COLO668 (cell line): ENCODE measurements around the gene CLIP2.

ENCODE experiments used
- DNase-seq: peaks from one replicate; lab custom pipeline; 2025; ENCODE audit not compliant: unreplicated experiment; lab: John Stamatoyannopoulos, UW

The CLIP2 gene

GRCh38 chr7:74269757-74270277 is 19.4 kb upstream of the CLIP2 start:
- peak; percentile 96 for DNase-seq

DNA sequence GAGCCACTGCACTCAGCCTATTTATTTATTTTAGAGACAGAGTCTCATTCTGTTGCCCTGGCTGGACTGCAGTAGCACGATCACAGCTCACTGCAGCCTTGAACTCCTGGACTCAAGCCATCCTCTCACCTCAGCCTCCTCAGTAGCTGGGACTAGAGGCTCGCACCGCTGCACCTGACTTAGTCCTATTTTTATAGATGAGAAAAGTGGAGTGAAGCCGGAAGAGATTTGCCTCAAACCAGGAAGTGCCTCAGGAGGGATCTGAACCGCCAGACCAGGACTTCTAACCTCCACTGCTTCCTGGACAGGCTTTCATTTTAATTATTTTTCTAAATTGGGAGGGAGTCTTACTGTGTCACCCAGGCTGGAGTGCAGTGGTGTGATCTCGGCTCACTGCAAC is 17.5 kb upstream of the CLIP2 start:
- no peak for DNase-seq

DNA sequence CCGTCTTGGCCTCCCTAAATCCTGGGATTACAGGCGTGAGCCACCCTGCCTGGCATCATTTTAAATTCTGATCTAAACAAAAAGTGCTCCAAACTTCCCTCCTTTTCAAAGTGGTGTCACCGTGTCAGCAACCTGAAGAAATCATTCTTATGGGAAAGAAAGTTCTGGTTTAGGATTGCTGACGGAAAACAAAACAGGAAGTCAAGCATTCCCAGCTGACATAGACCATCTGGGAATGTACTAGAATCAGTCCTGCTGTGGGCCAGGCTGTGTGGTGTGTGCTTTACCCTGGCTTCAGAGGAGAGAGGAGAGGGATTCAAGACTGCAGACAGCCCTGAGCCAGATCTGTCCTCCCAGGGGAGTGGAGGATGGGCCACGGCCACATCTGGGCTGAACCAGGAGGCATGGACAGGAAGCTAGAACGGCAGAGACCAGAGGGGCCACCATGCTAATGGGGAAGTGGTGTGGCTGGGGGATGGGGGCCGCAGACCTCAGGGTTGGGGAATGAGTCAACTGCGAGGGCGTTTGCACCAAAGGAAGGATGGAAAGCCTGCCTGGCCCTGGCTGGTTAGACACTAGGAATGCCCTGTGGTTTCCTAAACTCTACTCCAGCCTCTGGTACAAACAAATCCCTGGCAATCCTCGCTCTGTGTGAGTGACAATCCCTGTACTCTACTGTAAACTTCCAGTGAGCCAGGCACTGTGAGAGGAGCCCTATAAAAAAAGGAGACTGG is 16.7 kb upstream of the CLIP2 start:
- DNase-seq = no peak

- DNase-seq = peak; percentile 18
Observed at GRCh38 chr7:74275401-74275881, 13.8 kb upstream of the CLIP2 start.

GRCh38 chr7:74277636-74278035 is 11.6 kb upstream of the CLIP2 start:
- no peak for DNase-seq

GRCh38 chr7:74280985-74281384 is 8.2 kb upstream of the CLIP2 start:
- no peak for DNase-seq

- no peak for DNase-seq
Observed at GRCh38 chr7:74282748-74283459, 6.3 kb upstream of the CLIP2 start.

- no peak for DNase-seq
Observed at GRCh38 chr7:74283858-74284447, 5.3 kb upstream of the CLIP2 start.

GRCh38 chr7:74284781-74285259 is 4.4 kb upstream of the CLIP2 start:
- DNase-seq = peak; percentile 69

DNA sequence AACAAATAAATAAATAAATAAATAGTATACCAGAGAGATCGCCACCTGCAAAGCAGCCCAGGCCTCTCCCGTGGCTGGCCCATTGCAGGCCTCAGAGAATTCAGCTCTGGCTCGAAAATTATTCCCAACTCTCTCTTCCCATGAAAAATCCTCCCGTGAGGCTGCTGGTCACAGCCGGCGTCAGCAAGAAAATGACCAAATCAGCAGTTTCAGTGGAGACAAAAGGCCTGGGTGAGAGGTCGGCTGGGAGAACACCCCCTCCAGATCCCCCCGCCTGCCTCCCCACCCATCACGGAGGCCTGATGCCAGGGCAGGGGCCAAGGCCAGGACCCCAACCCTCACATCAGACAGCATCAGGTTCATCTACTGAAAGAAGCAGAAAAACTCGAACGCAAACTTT is 3.1 kb upstream of the CLIP2 start:
- no peak for DNase-seq

DNA sequence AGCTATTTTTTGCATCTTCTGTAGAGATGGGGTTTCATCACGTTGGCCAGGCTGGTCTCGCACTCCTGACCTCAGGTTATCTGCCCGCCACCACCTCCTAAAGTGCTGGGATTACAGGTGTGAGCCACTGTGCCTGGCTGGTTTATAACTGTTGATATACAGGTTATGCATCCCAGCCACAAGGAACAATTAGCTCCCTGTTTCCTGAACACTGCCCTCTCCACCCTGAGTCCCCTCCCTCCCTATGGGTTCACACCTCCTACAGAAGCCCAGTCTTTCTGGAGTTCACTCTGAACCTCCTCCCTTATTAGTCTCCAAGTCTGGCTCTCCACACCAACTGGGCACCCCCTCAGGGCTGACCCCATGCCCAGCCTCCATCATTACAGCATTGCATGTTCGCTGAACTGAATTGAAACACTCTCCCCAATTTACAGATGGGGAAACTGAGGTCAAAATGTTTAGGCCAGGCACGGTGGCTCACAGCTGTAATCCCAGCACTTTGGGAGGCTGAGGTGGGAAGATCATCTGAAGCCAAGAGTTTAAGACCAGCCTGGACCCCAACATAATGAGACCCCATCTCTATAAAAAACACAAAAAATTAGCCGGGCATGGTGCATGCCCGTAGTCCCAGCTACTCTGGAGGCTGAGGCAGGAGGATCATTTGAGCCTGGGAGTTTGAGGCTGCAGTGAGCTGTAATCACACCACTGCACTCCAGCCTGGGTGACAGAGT is 1.7 kb upstream of the CLIP2 start:
- DNase-seq = no peak

DNA sequence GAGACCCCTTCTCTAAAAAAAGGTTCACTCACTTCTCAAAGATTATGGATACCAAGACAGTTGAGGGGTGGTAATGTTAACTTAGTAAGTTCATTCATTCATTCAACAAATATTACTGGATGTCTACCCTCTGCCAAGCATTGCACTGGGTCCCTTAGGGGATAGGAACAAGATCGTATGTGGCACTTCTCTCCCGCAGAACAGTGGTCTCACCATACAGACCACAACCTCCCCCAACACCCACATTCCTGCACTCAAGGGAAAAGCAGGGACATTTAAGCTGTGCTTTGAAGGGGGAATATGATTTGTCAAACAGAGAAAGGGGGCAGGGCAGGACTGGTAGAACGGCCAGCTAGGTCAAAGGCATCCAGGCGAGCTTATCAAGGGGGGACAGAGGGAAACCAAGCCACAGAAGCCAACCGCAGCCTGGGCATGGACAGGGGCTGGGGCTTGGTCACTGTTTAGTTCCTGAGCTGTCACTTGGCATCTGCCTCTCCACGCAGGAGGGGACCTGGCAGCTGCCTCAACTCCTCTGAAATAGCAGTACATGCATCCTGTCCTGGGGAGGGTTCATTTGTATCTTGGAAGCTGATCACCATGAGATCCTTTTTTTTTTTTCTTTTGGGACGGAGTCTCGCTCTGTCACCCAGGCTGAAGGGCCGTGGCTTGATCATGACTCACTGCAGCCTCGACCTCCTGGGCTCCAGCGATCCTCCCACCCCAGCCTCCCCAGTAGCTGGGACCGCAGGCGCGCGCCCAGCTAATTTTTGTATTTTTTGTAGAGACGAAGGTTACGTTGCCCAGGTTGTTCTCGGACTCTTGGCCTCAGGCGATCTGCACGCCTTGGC is 949 bp upstream of the CLIP2 start:
- no peak for DNase-seq

DNA sequence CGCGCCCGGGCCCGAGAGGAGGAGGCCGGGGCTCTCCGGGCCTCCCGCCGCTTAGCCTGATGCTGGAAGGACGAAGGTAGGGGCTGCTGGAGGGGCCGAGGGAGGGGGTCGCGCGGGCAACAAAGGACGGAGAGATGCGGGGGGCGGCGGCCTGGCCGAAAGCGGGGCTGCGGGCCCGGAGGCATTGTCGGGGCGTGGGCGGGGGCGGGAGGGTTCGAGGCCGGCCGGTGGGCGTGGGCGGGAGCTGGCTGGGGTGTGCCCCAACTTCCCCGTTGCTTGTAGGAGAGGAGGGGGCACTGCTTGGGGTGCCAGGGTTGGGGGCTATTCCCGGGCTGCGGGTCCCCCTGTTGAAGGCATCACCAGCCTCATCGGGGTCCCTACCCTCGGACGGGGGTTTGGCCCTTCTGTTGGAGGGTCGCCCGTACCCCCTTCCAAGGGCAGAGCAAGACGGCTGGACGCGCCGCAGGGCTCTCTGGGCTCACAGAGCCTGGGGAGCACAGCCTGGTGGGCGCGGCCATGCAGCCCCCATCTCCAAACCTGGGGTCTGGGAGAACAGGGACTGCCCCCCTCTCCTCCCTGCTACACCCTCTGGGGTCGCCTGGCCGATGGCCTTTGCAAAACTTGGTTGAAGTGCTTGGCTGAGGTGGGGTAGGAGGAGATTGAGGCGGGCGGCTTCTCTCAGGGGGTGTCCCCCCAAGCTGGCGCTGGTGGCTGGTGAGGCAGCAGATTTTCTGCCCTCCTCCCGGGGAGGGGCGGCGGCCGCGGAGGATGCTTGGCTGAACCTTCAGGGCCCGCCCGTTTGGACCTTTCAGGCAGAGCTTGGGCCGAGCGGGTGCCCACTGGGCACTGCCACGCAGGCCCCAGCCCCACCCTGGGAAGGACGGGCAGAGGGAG is 699 bp downstream of the CLIP2 start:
- peak; percentile 40 for DNase-seq

DNA sequence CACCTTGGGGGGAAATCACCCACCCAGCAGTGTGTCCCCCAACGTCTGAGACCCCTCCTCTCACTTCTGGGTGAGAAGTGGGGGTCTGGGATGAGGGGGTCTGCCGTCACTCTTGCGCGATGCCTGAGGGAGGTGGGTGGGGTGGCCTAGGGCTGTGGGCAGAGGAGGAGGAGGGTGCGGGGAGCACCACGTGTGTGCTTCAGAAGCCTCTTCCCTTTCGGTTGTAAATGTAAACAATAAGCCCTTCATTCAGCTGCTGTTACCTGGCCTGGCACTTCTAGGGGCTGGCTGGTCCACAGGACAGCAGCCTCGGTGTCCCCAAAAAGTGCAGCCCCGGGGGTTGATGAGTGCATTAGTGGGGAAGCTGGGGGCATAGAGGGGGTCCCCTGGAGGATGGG is 1.3 kb downstream of the CLIP2 start:
- peak; percentile 45 for DNase-seq

DNA sequence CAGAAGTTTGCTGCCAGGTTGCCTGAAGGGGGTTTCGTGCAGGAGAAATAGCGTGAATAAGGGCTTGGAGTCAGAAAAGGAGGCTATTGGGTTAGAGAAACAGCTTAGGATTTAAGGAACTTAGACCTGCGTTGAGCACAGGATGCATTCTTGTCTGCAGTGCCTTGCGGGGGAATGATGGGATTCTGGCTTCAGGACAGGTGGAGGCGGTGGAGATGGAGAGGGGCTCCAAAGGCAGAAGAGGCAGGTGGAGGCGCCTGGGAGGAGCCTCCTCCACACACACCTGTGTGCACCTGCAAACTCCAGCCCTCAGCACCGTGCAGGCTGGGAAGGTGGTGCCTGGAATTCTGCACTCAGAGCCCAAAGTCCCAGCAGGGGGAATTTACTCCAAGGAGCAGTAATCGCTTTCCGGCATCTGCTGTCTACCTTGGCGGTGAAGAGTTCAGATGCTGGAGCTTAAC is 1.8 kb downstream of the CLIP2 start:
- peak; percentile 61 for DNase-seq

DNA sequence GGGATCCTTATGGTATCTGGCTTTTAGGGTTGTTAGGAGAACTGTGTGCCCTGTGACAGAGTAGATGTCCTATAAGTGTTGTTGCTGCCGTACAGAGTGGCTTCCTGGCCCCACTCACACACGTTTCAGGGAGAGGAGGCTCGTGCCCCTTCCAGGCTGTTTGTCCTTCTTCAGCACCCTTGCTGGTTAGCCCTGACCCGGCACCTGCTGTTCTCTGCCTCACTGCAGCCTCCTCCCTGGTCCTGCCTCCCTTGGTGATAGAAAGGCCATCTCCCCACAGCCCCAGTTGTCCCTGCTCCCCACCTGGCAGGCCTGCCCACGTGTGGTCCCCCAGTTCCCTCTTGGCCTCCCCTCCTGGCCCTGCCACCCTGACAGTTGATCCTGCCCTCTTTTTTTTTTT is 2.3 kb downstream of the CLIP2 start:
- DNase-seq = no peak

- DNase-seq = peak; percentile 51
Observed at GRCh38 chr7:74292757-74293576, 3.8 kb downstream of the CLIP2 start.

DNA sequence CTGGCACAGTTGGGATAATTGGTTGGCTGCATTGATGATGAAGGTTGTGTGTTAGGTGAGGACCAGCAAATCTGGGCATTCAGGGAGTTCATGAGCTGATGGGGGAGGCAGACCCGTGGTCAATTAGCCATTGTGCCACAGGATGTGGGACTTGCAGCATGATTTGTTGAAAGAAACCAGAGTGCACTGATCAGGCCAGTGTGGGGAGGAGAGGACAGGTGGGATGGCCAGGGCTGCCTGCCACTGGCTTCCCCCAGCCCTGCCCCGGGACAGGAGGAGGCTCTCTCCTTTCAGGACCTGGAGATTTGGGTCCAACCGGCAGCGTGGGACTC is 4.3 kb downstream of the CLIP2 start:
- DNase-seq = no peak
